GM19372 (cell line): ENCODE measurements around the gene SELENOS.

Experiments
- ATAC-seq: cut with Tn5 transposase; IDR thresholded peaks from one replicate; pipeline ENCODE4 v1.9.1; 2021; ENCODE audit warnings: mild to moderate bottlenecking, low read depth, moderate library complexity; ENCODE audit not compliant: unreplicated experiment

The SELENOS gene

DNA sequence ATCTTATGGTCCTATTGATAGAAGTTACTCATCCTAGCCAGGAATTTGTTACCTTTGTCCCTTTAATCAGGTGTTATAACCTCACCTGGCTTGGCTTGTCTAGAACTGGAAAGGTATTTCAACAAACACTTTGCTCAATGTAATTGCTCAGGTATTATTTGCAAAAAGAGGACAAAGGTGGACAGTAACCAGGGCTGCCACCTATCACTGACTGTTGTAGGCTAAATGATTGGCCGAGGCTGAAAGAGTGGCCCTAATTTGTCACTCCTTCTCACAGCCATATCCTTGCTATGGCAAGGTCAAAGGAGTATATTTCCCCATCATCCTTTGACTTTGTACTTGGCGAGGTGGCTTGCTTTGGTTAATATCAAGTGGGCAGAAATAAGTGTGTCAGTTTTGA is 2.7 kb upstream of the SELENOS start:
- ATAC-seq = no peak

- ATAC-seq = no peak
These were observed 769 bp upstream of the SELENOS start for GRCh38 chr15:101277943-101278564.

DNA sequence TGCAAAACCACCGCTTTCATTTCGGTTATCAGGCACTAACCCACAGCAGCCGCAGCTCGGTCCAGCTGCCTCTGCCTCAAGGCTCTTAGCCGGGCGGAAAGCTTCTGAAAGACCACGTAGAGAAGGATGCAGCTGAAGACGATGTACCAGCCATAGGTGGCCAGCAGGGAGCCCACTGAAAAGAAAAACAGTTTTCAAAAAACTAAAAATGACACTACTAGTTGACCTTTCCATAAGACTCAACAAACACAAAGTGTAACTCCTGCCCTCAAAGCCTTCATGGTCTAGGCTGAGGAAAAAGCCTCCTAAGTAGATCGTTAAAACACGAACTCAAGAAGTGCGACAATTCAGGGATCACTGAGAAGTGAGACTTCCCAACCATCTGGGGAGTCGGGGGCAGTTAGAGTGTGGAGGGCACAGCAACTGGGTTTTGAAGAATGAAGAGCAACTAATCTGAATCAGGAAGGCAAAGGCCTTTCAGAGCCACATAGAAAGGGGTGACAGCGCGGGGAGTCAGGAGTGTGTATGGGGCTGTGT is 716 bp downstream of the SELENOS start:
- no peak for ATAC-seq

DNA sequence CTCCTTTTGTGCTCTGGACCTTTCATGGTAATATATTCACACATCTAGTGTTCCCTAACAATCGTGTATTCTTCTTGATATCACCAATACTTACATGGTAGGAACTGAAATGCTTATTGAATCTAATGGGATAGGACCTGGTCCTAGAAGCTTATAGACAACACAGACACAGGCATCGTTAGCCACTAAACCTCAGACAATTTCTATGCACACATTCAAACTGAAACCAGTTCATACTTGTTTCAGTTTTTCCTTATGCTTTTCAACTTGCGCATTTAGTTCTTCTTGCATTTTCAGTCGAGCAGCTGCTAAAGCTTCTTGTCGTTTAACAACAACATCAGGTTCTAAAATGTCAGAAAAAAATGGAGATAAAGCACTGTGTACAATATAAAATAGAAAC is 2.3 kb downstream of the SELENOS start:
- ATAC-seq = no peak

DNA sequence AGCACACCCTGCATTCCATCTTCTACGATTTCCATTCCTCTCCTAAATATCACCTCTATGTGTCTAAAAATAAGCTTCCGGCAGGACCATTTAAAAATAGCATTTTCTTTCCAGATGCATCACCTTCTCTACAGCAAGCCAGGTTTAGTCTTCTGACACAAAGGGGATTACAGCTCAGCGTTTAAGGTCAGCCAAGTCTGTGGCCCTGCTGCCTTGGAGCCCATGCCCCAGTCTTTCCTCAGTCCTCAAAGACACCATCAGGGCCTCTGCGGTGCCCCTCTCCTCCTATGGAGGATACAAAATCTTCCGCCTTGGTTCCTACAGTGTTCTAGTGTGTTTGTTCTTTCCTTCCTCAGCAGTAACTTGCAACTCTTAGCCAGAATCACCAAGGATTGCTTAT is 3.8 kb downstream of the SELENOS start:
- no peak for ATAC-seq

DNA sequence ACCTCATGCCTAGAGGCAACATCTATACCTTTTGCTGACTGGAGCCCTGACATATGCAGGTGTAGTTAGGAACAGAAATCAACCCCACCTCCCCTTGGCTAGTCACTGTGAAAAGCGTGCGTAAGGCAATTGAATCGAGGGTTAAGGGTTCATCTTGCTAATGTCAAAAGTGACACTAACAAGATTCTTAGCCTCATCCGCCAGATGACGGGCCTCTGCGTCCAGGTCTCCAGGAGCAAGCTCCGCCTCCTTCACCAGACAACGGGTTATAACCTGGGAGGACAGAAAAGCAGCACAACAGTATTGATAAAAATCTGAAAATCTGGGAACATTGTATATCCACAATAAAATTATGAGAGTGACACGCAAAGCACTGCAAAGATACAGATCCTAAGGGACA is 4.7 kb downstream of the SELENOS start:
- no peak for ATAC-seq

DNA sequence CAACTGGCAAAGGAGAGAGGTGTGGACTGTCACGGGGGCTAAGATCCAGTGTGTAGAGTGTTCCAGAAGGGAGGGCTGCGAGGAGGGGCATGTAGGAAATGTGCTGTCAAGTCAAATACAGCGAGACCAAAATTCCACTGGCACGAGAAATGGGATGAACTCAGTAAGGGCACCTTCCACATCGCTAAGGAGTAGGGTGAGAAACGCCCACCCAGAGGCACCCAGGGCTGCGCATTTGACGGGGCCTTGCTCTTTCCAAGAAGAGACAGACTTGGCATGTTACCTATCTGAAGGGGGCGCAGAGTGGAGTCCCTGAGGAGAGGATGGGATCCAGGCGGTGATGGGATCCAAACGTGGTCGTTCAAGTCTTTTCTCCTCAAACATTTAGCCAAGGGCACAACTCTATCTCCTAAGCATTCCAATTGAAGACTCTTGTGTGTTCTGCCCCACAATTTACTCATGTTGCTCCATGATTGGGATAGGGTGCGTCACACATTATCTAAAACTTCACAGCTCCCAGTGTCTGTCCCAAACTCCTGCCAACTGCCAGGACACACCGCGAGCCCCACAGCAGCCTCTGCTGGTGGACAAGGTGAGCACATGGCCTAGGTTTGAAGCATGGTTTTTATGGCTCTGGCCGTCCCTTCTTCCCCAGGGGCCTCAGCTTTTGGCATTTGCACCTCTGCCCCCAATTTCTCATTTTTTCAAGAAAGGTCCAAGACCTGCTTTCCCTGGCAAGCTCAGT is 7.6 kb downstream of the SELENOS start:
- ATAC-seq = no peak

- ATAC-seq = no peak
These were observed 9.8 kb downstream of the SELENOS start for GRCh38 chr15:101267320-101268104.

- no peak for ATAC-seq
These were observed 10.5 kb downstream of the SELENOS start for GRCh38 chr15:101266787-101267186.

DNA sequence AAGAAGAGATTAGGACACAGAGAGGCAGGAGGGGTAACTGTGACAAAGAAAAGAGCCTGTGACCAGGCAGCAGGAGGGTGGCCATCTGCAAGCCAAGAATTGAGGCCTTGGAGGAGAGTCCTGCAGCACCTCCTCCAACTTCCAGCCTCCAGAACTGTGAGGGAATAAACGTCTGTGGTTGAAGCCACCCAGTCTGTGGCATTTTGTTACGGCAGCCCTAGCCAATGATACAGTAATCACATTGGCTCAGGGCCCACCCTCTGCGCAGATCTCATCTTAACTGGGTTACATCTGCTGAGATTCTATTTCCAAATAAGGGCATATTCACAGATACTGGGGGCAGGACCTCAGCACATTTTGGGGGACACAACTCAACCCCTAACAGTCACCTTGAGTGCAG is 11.3 kb downstream of the SELENOS start:
- ATAC-seq = no peak

DNA sequence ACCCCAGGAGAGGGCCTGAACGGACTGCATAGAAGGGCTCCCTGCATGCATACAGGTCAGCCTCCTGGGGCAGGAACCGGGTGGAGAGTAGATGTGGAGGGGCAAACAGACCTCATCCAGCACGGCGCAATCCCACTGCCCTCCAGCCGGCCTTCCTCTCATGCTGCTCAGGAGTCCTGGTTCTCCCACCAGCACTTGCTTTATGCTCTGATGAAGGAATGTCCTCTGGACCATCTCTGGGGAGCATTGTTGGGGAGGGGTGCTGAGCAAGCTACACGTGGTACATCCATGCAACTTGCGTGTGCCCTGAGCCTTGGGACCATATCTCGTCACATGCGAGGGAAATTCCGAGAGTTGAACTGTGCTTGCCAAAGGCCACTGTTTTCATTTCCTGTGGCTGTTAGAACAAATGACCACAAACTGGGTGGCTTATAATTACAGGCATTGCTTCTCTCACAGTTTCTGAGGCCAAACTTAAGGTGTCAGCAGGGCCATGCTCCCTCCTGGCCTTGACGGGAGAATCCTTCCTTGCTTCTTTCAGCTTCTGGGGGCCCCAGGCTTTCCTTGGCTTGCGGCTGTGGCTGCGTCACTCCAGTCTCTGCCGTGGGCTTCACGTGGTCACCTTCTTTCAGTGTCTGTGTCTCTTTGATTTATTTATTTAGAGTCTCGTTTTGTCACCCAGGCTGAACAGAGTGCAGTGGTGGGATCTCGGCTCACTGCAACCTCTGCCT is 12.2 kb downstream of the SELENOS start:
- peak; percentile 57 for ATAC-seq

GRCh38 chr15:101264011-101264410 is 13.3 kb downstream of the SELENOS start:
- ATAC-seq = no peak

- no peak for ATAC-seq
These were observed 14.7 kb downstream of the SELENOS start for GRCh38 chr15:101262551-101262950.

- peak; percentile 62 for ATAC-seq
These were observed 18.8 kb downstream of the SELENOS start for GRCh38 chr15:101258238-101259144.

DNA sequence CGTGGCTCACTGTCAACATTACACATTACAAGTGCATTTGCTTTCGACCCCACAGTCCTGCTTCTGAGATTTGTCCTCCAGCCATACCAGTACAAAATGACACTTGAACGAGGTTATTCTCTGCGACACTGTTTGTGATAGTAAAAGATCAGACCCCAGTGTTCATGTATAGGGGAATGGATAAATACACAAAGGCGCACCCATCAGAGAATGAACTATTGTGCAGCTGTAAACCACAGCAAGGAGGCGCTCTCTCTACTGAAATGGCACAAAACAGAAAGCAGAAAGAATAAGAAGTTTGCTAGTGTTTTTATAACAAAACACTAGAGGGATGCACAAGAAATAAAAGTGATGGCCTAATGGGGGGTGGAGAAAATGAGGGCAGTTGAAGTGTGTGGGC is 20.5 kb downstream of the SELENOS start:
- no peak for ATAC-seq

DNA sequence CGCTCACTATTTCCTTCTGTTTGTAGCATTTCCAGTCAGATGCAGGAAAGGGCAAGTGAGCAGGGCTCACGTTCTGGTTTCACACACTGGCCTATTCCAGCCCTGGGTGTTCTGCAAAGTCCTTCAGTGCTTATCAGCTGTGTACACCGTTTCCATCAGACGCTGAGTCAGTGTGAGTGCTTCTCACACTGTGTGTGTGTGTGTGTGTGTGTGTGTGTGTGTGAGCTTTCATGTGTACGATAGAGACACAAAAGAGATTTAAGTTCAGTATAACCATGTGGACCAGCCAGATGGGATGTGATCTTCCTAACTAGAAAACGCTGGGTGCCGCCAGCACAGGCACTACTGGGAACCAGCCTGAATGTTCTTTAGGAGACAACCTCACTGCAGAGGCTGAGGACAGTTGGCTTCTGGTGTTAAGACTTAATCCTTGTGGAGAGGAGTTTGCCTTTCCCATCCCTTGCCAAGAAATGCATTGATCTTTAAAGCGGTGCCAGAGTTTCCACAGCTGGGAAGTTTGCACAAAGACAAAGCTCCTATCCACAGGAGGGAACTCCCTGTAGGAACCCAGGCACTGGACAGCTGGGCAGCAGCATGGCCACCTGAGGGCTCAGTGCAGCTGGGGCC is 21.6 kb downstream of the SELENOS start:
- ATAC-seq = no peak

DNA sequence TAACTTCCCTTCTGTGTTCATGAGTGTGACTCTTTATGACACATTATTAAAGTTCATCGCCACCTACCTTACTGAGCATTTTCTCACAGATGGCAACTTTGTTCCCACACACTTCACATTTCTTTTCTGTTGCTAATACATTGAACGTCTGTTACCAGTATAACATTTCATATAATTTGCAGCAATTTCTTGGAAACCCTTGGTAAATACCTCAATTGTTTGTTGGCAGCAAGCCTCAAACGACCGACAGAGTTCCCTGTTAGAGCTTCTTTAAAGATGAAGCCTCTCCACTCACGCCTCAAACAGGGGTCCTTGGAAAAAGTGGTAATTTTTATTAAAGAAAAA is 22.3 kb downstream of the SELENOS start:
- ATAC-seq = no peak

GRCh38 chr15:101254157-101255050 is 22.9 kb downstream of the SELENOS start:
- ATAC-seq = no peak
